ENCODE results near the gene CNOT9. TPM values are rescaled to one million over a fixed set of nuclear protein-coding genes. Genes with fewer than 3 reads are reported as not detected.

Gene CNOT9
- total and polyA plus RNA-seq, 2 donors (not counting 1 experiment from before 2014, with no cell fraction given), result 28.0 to 54.5 TPM

- Histone ChIP-seq H3K36me3 (replicated peaks in 1 of 2; ENCODE audit: control extremely low read depth in 1 of 2, control insufficient read depth in 1 of 2, extremely low read depth in 1 of 2, insufficient read depth in 2 of 2, low read length in 1 of 2) (peaks cover 8 to 50% of the 10 kb centered on the region in 2 experiments), H3K4me3 (ENCODE audit: control extremely low read depth in 1 of 5, extremely low read depth in 1 of 5, insufficient read depth in 1 of 5, low read depth in 2 of 5, low read length in 4 of 5) (no peak overlapping the region), H3K27me3 (replicated peaks in 1 of 4; ENCODE audit: control extremely low read depth in 1 of 4, control insufficient read depth in 3 of 4, insufficient read depth in 4 of 4, low read length in 3 of 4) (no peaks in the 10 kb centered on the region), H2AFZ (ENCODE audit: insufficient read depth, low read depth, low read length, poor library complexity, severe bottlenecking) (no peak overlapping the region), H3K79me2 (ENCODE audit: control insufficient read depth, insufficient read depth, low read length) (peaks cover 8% of the 10 kb centered on the region), H3K4me1 (ENCODE audit: control insufficient read depth in 2 of 2, insufficient read depth in 2 of 2, low read length in 2 of 2) (no peaks in the 10 kb centered on the region), H3K9me3 (ENCODE audit: control extremely low read depth in 1 of 3, control insufficient read depth in 2 of 3, insufficient read depth in 1 of 3, low read length in 2 of 3) (no peaks in the 10 kb centered on the region), H3K4me2 (replicated peaks; ENCODE audit: low read depth, low read length, poor library complexity, severe bottlenecking) (no peak overlapping the region), H3K27ac (ENCODE audit: low read length in 2 of 2) (no peak overlapping the region), H3K9ac (ENCODE audit: low read length) (no peak overlapping the region), H4K20me1 (ENCODE audit: control insufficient read depth, insufficient read depth, low read length, poor library complexity, severe bottlenecking) (no peaks in the 10 kb centered on the region)
- Mint-ChIP-seq H3K4me3 (no peak overlapping the region), H3K27me3 (no peaks in the 10 kb centered on the region), H3K4me1 (peaks cover 4% of the 10 kb centered on the region), H3K9me3 (ENCODE audit: insufficient read depth) (no peaks in the 10 kb centered on the region), H3K27ac (no peak overlapping the region)
- ChIA-PET POLR2A (no interaction called here), CTCF (no interaction called here)
- intact Hi-C loops (cut with micrococcal nuclease), result no loop called here
- 95% methylated on average over 3 of the region's 4 CpGs for WGBS (ENCODE audit: insufficient coverage)
- DNase-seq, result no peak
- TF ChIP-seq CTCF (IDR thresholded peaks at IDR 0.05) (no peak), EZH2 (IDR thresholded peaks at IDR 0.05; ENCODE audit: borderline replicate concordance, insufficient read depth, low read depth, low read length, poor library complexity, severe bottlenecking) (no peak)
- no peak for ATAC-seq (ENCODE audit: low read depth)
Observed at GRCh38 chr2:218555527-218555926, 13.1 kb upstream of the CNOT9 start.

- Histone ChIP-seq H3K79me2 (ENCODE audit: control insufficient read depth, insufficient read depth, low read length) (peaks cover 21% of the 10 kb centered on the region), H3K27ac (ENCODE audit: low read length in 2 of 2) (peak overlapping the region in 1 of 2 donors; percentile 42), H3K4me2 (replicated peaks; ENCODE audit: low read depth, low read length, poor library complexity, severe bottlenecking) (no peak overlapping the region), H3K4me1 (ENCODE audit: control insufficient read depth in 2 of 2, insufficient read depth in 2 of 2, low read length in 2 of 2) (no peaks in the 10 kb centered on the region), H3K9me3 (ENCODE audit: control extremely low read depth in 1 of 3, control insufficient read depth in 2 of 3, insufficient read depth in 1 of 3, low read length in 2 of 3) (no peaks in the 10 kb centered on the region), H3K36me3 (replicated peaks in 1 of 2; ENCODE audit: control extremely low read depth in 1 of 2, control insufficient read depth in 1 of 2, extremely low read depth in 1 of 2, insufficient read depth in 2 of 2, low read length in 1 of 2) (peaks cover 2 to 49% of the 10 kb centered on the region in 2 experiments), H3K9ac (ENCODE audit: low read length) (no peak overlapping the region), H2AFZ (ENCODE audit: insufficient read depth, low read depth, low read length, poor library complexity, severe bottlenecking) (no peak overlapping the region), H3K27me3 (replicated peaks in 1 of 4; ENCODE audit: control extremely low read depth in 1 of 4, control insufficient read depth in 3 of 4, insufficient read depth in 4 of 4, low read length in 3 of 4) (no peaks in the 10 kb centered on the region), H3K4me3 (ENCODE audit: control extremely low read depth in 1 of 5, extremely low read depth in 1 of 5, insufficient read depth in 1 of 5, low read depth in 2 of 5, low read length in 4 of 5) (no peak overlapping the region), H4K20me1 (ENCODE audit: control insufficient read depth, insufficient read depth, low read length, poor library complexity, severe bottlenecking) (no peaks in the 10 kb centered on the region)
- no peak for ATAC-seq (ENCODE audit: low read depth)
- no peaks in the 10 kb centered on the region for H3K9me3 Mint-ChIP-seq (ENCODE audit: insufficient read depth)
- H3K27me3 Mint-ChIP-seq, result no peaks in the 10 kb centered on the region
- peaks cover 4% of the 10 kb centered on the region for H3K4me1 Mint-ChIP-seq
- no peak for TF ChIP-seq CTCF (IDR thresholded peaks at IDR 0.05)
- no peak for TF ChIP-seq EZH2 (IDR thresholded peaks at IDR 0.05; ENCODE audit: borderline replicate concordance, insufficient read depth, low read depth, low read length, poor library complexity, severe bottlenecking)
- POLR2A ChIA-PET, result no interaction called here
- H3K4me3 Mint-ChIP-seq, result no peak overlapping the region
- CTCF ChIA-PET, result no interaction called here
- DNase-seq, result no peak
- intact Hi-C loops (cut with micrococcal nuclease), result no loop called here
- no peak overlapping the region for H3K27ac Mint-ChIP-seq
- WGBS (ENCODE audit: insufficient coverage), result no CpG with 5 or more reads among the region's 2 CpGs
Observed at GRCh38 chr2:218557941-218558340, 10.7 kb upstream of the CNOT9 start.
